Thyroid gland (tissue), 4 donors: ENCODE measurements around the gene ARL1. TPM values are rescaled to one million over a fixed set of nuclear protein-coding genes. Genes with fewer than 3 reads are reported as not detected.
"Not testable (repeated sequence)": the region's sequence is repeated elsewhere in the genome, so short reads cannot be mapped to it uniquely, and the experiment has no call there.

Experiments used
- DNase-seq, 2 donors: peaks; one replicate each; pipeline ENCODE4 v3.0.0-alpha.2; 2019
- H3K27ac ChIP-seq, 3 donors: fragments of 200-600 bp; sonication (generic); 1 replicate in 2 of 3; 2 replicates in 1 of 3; pipeline ENCODE4 v1.5.1; 2016 to 2019; ENCODE audit warnings: mild to moderate bottlenecking in 1 of 3, moderate library complexity in 1 of 3
- H3K27me3 ChIP-seq: fragments of 200-600 bp; sonication (generic); one replicate; pipeline ENCODE4 v1.5.1; 2019
- H3K36me3 ChIP-seq, 2 donors: fragments of 200-600 bp; sonication (generic); one replicate each; pipeline ENCODE4 v1.5.1; 2016 to 2019
- H3K4me1 ChIP-seq, 2 donors: fragments of 200-600 bp; sonication (generic); one replicate each; pipeline ENCODE4 v1.5.1; 2017 to 2019
- H3K4me3 ChIP-seq, 3 donors: fragments of 200-600 bp; sonication (generic); replicated peaks in 1 of 3; 1 replicate in 2 of 3; 2 replicates in 1 of 3; pipeline ENCODE4 v1.5.1; 2016; ENCODE audit warnings: mild to moderate bottlenecking in 1 of 3
- H3K9me3 ChIP-seq: fragments of 200-600 bp; sonication (generic); one replicate; pipeline ENCODE4 v1.5.1; 2017
- CTCF ChIP-seq, 6 experiments: fragments of 200-600 bp in 3 of 6; fragments of 450-650 bp in 3 of 6; sonication (generic) in 3 of 6; IDR thresholded peaks; one replicate each; pipeline ENCODE4 v1.5.1; 2016 to 2019; ENCODE audit warnings: antibody characterized with exemption in 6 of 6, mild to moderate bottlenecking in 2 of 6, inconsistent platforms in 1 of 6, moderate library complexity in 1 of 6
- POLR2A ChIP-seq, 2 donors: fragments of 450-650 bp; IDR thresholded peaks; one replicate each; pipeline ENCODE4 v1.6.1; 2017; ENCODE audit warnings: antibody characterized with exemption in 2 of 2, mild to moderate bottlenecking in 2 of 2, moderate library complexity in 1 of 2
- WGBS, 2 donors: methylation state at CpG; one replicate each; pipeline ENCODE4 v1.1.5; 2017; 5-methylcytosine and 5-hydroxymethylcytosine counted together
- intact Hi-C: fragments of 100-400 bp; cut with DNase I; formaldehyde crosslinking; loops from one replicate; pipeline ENCODE4 v1.15.1; 2023
- total RNA-seq, 4 donors: library from RNA; depleted of rRNA; stranded (reverse); fragments of >200 nt; gene quantifications; one replicate each; pipeline ENCODE4 v1.2.3, GENCODE V29; 2016

Gene ARL1
- total RNA-seq, 4 donors from 2014 or later, result 80.0 to 104 (median 100) TPM

- H3K4me1 ChIP-seq, result no peaks in the 10 kb centered on the region
- no peaks in the 10 kb centered on the region for H3K36me3 ChIP-seq
- DNase-seq, result no peak
- no peak for TF ChIP-seq CTCF (IDR thresholded peaks at IDR 0.05)
- TF ChIP-seq POLR2A (IDR thresholded peaks at IDR 0.05), result no peak
- H3K9me3 ChIP-seq, result no peaks in the 10 kb centered on the region
- H3K27me3 ChIP-seq, result no peaks in the 10 kb centered on the region
- H3K4me3 ChIP-seq, result no peak overlapping the region
- no peak overlapping the region for H3K27ac ChIP-seq
- intact Hi-C loops, result no loop called here
These were observed 28.6 kb upstream of the ARL1 start for GRCh38 chr12:101436136-101436535.

GRCh38 chr12:101430456-101430855, 22.9 kb upstream of the ARL1 start:
- TF ChIP-seq POLR2A (IDR thresholded peaks at IDR 0.05) (no peak), CTCF (IDR thresholded peaks at IDR 0.05) (no peak)
- DNase-seq, result no peak
- intact Hi-C loops, result no loop called here
- Histone ChIP-seq H3K9me3 (no peaks in the 10 kb centered on the region), H3K27me3 (no peaks in the 10 kb centered on the region), H3K4me3 (no peak overlapping the region), H3K27ac (no peak overlapping the region), H3K4me1 (no peaks in the 10 kb centered on the region), H3K36me3 (no peaks in the 10 kb centered on the region)
- WGBS, 2 donors, result 73 to 78% methylated on average over 2 of the region's 2 CpGs

- Histone ChIP-seq H3K4me3 (no peak overlapping the region), H3K27me3 (no peaks in the 10 kb centered on the region), H3K9me3 (no peaks in the 10 kb centered on the region), H3K27ac (no peak overlapping the region), H3K36me3 (no peaks in the 10 kb centered on the region), H3K4me1 (no peaks in the 10 kb centered on the region)
- peak in 1 of 2 donors; percentile 3 for DNase-seq
- TF ChIP-seq CTCF (IDR thresholded peaks at IDR 0.05) (no peak), POLR2A (IDR thresholded peaks at IDR 0.05) (no peak)
- intact Hi-C loops, result no loop called here
- 61 to 75% methylated on average over 2 of the region's 2 CpGs for WGBS, 2 donors
These were observed 17.0 kb upstream of the ARL1 start for GRCh38 chr12:101424620-101425019.

GRCh38 chr12:101422066-101422465, 14.5 kb upstream of the ARL1 start:
- H3K27ac ChIP-seq, DNase-seq, H3K4me3 ChIP-seq, H3K4me1 ChIP-seq, H3K9me3 ChIP-seq, intact Hi-C loops, H3K27me3 ChIP-seq, H3K36me3 ChIP-seq: not testable (repeated sequence)
- 89 to 90% methylated on average over 4 of the region's 4 CpGs for WGBS, 2 donors

GRCh38 chr12:101415228-101415627, 7.7 kb upstream of the ARL1 start:
- WGBS, 2 donors, result 93 to 98% methylated on average over 1 of the region's 1 CpG
- H3K27me3 ChIP-seq, result no peaks in the 10 kb centered on the region
- no peaks in the 10 kb centered on the region for H3K36me3 ChIP-seq
- intact Hi-C loops, result loop anchor here (10.0 kb wide), 2 partner anchors 360 to 430 kb away; no protein-coding TSS in a partner anchor
- TF ChIP-seq POLR2A (IDR thresholded peaks at IDR 0.05) (no peak), CTCF (IDR thresholded peaks at IDR 0.05) (no peak)
- H3K9me3 ChIP-seq, result no peaks in the 10 kb centered on the region
- DNase-seq, result no peak
- H3K4me3 ChIP-seq, result no peak overlapping the region
- no peak overlapping the region for H3K27ac ChIP-seq
- no peaks in the 10 kb centered on the region for H3K4me1 ChIP-seq
